ENCODE data around the gene ADGRE3. TPM values are rescaled to one million over a fixed set of nuclear protein-coding genes. Genes with fewer than 3 reads are reported as not detected.
"Not testable (repeated sequence)": the region's sequence is repeated elsewhere in the genome, so short reads cannot be mapped to it uniquely, and the experiment has no call there.

The ADGRE3 gene
- total RNA-seq, 1 experiment from 2014 or later = not detected

DNA sequence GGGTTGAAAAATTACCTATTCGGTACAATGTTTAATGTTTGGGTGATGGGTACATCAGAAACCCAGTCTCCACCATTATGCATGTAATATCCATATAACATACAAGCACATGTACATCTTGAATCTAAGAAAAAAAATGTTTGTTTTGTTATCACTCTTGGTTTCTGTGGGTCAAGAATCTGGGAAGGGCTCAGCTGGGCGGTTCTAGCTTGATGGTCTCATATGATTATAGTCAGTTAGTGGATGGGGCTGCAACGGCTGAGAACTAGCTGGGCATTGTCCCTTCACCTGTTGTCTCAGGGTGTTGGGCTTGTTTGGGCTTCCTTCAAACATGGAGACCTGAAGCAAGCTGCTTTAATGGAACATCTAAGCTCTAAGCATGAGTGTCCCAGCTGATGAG lies 4.7 kb downstream of the ADGRE3 start:
- DNase-seq (ENCODE audit: low spot score) = no peak

DNA sequence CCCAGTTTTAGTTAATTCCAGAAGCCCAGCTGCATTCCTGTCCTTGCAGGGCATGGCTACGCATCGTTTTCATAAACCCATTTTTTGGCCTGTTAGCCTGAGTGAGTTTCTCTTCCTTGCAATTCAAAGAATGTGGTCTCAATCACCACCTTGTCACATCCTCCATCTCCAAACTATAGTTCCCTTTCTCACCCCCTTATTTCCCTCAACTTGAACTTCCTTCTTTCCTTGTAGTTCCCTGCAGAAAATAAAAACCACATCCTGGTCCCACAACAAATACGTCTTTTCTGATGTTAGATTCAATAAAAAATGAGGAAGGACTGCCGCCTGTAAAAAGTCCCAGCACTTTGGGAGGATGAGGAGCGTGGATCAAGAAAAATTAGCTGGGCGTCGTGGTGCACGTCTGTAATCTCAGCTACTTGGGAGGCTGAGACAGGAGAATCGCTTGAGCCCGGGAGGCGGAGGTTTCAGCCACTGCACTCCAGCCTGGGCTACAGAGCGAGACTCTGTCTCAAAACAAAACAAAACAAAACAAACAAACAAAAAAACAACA lies 13.2 kb downstream of the ADGRE3 start:
- DNase-seq (ENCODE audit: low spot score) = no peak

DNA sequence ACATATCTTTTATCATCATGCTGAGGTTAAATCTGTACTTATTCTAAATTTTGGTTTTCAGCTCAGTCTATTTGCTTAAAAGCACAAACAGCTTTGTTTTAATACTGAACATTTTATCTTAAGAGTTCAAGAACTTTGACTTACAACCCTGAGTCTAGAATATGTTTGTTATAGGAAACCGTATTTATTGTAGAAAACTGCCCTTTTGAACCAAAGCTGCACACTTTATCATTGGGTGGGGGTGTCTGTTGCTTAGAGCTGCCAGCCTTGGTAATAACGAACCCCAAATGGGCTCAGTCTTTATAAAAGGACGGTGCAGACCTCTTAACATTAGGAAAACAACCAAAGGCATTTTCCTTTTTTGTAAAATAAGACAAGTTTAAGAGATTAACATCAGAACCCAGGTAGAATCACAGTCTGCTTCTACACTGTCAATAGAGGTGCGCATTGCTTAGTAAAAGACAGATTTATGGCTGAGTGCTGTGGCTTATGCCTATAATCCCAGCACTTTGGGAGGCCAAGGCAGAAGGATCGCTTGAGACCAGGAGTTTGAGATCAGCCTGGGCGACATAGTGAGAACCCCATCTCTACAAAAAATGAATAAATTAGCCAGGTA lies 14.7 kb downstream of the ADGRE3 start:
- DNase-seq (ENCODE audit: low spot score) = no peak

DNA sequence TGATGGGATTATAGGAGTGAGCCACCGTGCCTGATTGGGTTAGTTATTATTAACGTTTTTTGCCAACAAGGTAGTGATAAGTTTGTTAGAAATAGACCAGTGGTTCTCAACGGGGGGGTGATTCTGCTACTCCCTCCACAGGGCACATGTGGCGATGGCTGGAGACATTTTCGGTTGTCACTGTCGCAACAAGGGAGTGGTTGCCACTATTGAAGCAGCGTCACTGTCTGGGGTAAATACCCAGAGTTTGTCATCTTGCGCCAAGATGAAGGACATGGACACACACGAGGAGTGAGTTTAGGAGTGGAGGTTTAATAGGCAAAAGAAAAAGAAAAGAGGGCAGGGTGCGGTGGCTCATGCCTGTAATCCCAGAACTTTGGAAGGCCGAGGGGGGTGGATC lies 18.9 kb downstream of the ADGRE3 start:
- no peak for DNase-seq (ENCODE audit: low spot score)

DNA sequence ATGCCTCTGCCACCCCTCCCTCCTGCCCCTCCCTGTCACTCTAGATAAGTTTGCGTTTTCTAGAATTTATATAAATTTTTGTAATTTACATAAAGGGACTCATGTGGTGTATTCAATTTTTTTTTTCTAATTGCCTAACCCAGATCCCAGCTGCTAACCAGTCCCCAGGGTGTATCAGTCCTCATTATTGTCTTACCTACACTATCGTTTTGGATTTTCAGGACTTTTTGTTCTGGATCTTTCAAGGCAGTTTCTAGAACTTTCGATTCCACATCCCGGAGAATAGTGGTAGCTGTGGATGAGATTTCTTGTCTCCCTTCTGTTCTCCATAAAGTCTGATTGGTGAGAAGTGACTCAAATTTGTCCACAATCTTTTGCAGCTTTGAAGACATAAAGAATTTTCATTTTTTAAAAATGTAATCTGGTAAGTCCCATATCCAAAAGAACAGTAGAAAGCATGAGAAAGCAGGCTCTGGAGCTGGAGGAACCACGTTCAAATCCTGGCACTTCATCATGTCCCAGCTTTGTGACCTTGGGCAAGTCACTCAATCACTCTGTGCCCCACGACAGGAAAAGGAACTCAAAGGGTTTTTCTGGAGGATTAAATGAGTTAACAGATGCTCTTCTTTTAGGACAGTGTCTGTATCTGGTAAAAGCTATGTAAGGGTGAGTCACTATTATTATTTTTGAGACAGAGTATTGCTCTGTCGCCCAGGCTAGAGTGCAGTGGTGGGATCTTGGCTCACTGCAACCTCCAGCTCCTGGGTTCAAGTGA lies 19.7 kb downstream of the ADGRE3 start:
- no peak for DNase-seq (ENCODE audit: low spot score)

DNA sequence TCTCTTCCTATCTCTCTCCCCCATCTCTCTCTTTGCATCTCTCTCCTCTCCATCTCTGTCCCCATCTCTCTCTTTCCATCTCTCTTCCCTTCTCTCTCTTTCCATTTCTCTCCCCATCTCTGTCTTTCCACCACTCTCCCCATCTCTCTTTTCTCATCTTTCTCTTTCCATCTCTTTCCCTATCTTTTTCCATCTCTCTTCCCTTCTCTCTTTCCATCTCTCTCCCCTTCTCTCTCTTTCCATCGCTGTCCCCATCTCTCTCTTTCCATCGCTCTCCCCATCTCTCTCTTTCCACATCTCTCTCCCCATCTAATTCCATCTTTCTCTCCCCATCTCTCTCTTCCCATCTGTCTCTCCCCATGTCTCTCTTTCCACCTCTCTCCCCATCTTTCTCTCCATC lies 24.5 kb downstream of the ADGRE3 start:
- DNase-seq (ENCODE audit: low spot score) = no peak

DNA sequence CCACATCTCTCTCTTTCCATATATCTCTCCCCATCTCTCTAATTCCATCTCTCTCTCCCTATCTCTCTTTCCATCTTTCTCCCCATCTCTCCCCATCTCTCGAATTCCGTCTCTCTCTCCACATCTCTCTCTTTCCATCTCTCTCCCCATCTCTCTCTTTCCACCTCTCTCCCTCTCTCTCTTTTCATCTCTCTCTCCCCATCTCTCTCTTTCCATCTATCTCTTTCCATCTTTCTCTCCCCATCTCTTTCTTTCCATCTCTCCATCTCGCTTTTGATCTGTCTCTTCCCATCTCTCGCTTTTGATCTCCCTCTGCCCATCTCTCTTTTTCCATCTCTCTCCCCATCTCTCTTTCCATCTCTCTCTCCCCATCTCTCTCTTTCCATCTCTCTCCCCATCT lies 25.6 kb downstream of the ADGRE3 start:
- DNase-seq (ENCODE audit: low spot score) = no peak

DNA sequence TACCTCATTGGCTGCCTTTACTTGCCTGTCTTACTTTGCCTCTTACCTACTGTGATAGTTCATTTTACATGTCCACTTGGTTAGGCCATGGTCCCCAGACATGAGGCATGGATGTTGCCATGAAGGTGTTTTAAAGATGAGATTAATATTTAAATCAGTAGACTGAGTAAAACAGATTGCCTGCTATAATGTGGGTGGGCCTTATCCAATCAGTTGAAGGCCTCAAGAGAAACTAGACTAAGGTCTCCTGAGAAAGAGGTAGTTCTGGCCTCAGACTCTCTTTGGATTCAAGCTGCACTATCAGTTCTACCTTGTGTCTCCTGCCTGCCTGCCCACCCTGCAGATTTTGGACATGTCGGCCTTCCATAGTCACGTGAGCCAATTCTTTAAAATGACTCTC lies 26.1 kb downstream of the ADGRE3 start:
- DNase-seq (ENCODE audit: low spot score) = no peak

DNA sequence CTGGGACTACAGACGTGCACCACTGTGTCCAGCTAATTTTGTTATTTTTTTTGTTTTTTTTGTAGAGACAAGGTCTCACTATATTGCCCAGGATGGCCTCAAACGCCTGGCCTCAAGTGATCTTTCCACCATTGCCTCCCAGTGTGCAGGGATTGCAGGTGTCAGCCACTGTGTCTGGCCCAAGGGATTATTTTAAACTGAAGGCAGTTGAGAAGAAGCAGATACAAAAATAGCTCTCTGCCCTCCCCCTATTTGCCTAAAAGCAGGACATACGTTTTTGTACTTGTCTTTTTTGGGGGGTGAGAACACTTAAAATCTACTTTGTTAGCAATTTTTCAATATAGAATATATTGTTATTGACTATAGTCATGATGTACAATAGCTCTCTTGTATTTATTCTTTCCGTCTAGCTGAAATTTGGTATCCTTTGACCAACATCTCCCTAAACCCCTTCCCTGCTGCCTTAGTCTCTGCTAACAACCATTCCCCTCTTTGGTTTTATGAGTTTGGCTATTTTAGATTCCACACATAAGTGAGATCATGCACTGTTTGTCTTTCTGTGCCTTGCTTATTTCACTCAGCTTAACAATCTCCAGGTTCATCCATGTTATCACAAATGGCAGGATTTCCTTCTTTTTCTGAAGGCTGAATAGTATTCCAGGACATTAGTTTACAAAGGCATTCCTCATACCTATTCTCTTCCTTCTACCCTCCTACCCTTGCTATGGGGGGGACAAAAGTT lies 34.9 kb downstream of the ADGRE3 start:
- no peak for DNase-seq (ENCODE audit: low spot score)

DNA sequence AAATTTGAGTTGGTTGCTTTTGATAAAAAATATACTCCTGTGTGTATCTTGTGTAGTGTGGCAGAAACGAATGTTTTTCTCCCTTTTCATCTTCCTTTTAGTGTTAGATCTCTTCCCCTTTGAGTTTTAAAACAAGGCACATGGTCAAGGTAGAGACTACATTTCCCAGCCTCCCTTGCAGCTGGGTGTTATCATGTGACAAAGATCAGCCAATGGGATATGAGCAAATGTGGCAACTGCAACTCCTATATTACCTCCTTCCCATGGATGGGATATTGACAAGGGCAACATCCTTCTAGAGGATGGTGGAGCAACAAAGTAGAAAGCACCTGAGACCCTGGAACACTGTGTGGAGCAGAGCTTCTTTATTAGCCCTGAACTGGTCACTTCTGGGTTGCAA lies 42.4 kb downstream of the ADGRE3 start:
- DNase-seq (ENCODE audit: low spot score) = peak; percentile 49

DNA sequence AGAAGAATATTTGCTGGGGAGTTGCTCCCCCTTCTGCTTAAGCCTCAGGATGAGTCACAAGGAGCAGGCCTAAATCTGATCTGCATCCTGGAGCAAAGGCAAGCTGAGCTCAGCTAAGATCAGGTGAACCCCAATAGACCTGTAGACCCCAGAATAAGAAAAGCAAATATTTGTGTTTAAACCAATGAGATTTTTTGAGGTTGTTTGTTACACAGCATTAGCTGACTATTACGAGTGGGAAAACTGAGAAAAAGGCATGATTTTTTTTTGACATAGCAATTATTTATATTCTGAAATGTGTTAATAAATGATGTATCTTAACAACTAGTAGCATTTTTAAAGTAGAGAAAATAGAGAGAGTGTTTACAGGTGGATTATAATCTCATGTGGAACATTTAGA lies 45.1 kb downstream of the ADGRE3 start:
- no peak for DNase-seq (ENCODE audit: low spot score)

DNA sequence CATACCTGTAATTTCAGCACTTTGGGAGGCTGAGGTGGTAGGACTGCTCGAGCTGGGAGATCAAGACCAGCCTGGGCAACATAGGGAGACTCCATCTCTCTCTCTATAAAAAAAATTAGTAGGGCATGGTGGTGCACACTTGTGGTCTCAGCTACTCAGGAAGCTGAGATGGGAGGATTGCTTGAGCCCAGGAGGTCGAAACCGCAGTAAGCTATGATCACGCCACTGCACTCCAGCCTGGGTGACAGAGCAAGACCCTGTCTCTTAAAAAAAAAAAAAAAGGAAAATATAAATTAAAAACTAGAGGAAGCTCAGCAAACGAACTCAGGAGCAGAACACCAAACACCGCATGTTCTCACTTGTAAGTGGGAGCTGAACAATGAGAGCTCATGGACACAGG lies 50.2 kb downstream of the ADGRE3 start:
- DNase-seq (ENCODE audit: low spot score) = not testable (repeated sequence)

DNA sequence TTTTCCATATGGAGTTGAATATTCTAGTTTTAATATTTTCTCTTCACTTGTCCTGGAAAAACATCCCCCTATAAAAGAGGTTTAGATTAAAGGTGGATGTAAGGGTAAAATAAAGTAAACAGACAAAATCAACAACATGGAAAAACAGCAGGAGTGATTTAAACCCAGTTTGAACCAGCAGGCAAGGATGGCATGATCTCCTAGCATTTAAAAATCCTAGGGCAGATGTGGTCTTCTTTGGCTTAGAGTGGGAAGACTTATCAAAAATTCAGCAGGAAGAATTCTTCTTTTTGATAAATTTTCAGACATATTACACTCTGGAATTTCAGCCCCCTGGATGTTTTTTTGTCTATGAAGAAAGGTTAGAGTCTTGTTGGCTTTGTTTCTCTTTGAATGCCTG lies 55.2 kb downstream of the ADGRE3 start:
- DNase-seq (ENCODE audit: low spot score) = no peak

DNA sequence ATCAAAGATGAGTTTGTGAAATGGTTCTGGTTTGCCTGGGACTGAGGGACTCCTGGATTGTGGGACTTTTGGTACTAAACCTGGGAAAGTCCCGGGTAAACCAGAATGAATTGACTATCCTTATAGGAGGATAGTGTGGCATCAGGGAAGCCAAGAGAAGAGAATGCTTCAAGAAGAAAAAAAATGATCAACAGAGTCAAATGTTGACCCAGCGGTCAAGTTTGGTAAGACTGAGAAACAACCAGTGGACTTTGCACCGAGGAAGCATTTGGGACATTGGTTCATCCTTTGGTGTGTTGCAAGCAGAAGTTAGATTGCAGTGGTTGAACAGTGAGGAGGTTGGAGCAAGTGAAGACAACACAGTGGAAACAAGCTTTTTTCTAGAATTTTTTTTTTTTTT lies 58.2 kb downstream of the ADGRE3 start:
- no peak for DNase-seq (ENCODE audit: low spot score)

DNA sequence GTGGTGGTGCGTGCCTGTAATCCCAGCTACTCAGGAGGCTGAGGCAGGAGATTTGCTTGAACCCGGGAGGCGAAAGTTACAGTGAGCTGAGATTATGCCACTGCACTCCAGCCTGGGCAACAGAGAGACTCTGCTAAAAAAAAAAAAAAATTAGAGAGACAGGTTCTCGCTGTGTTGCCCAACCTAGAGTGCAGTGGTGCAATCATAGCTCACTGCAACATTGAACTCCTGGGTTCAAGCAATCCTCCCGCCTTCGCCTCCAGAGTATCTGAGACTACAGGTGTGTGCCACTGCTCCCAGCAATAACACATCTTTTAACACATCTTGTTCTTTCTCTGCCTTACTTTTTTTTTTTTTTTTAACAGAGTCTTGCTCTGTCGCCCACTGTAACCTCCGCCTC lies 59.0 kb downstream of the ADGRE3 start:
- DNase-seq (ENCODE audit: low spot score) = no peak

DNA sequence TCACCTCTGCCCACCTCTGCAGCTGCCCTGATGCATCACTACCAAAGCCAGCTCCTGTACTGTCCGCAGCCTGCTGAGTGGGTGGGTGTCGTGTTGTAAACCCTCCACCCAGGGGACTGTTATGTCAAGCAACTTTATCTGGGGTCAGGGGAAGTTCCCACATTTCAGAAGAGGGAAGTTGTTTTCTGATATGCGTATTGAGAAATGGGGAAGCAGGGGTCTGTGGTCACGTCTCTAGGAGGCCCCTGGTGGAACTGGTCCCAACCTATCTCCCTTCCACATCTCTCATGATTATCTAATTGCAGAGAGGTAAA lies 60.6 kb downstream of the ADGRE3 start:
- no peak for DNase-seq (ENCODE audit: low spot score)

DNA sequence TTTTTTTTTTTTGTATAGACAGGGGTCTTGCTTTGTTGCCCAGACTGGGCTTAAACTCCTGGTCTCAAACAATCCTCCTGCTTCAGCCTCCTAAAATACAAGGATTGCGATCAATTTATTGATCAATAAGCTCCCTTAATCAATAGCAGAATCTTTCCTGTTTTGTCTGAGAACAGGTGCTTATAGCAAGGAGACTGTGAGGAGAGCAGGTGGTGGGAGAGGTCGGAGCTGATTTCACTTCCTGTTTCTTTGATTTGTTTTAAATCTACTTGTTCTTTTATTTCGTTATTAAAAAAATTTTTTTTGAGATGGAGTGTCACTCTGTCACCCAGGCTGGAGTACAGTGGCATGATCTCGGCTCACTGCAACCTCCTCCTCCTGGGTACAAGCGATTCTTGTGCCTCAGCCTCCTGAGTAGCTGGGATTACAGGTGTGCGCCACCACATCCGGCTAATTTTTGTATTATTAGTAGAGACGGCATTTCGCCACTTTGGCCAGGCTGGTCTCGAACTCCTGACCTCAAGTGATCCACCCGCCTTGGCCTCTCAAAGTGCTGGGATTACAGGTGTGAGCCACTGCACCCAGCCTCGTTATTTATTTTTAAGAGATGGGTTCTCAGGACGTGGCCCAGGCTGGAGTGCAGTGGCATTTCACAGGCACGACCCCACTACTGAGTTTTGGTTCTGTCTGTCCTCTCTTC lies 61.1 kb downstream of the ADGRE3 start:
- not testable (repeated sequence) for DNase-seq (ENCODE audit: low spot score)

DNA sequence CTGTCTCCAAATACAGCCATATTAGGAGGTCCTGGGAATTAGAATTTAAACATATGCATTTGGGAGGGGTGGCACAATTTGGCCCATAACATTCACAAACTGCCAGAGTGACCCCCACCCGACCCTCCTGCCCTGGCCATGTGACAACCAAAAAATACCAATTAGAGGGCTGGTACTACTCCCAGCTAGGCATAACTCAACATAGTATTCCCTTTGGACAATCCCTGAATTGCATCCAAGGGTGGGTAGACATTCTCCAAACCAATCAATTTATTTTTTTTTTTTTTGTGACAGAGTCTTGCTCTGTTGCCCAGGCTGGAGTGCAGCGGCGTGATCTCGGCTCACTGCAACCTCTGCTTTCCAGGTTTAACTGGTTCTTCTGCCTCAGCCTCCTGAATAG lies 62.0 kb downstream of the ADGRE3 start:
- no peak for DNase-seq (ENCODE audit: low spot score)

DNA sequence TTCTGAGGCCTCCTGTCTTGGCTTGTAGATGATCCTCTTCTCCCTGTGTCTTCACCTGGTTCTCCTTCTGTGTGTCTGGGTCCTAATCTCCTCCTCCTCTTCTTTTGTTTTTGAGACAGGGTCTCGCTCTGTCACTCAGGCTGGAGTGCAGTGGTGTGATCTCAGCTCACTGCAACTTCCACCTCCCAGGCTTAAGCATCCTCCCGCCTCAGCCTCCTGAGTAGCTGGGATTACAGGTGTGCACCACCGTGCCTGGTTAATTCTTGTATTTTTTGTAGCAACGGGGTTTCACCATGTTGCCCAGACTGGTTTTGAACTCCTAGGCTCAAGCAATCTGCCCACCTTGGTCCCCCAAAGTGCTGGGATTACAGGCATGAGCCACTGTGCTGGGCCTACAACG lies 62.4 kb downstream of the ADGRE3 start:
- not testable (repeated sequence) for DNase-seq (ENCODE audit: low spot score)

DNA sequence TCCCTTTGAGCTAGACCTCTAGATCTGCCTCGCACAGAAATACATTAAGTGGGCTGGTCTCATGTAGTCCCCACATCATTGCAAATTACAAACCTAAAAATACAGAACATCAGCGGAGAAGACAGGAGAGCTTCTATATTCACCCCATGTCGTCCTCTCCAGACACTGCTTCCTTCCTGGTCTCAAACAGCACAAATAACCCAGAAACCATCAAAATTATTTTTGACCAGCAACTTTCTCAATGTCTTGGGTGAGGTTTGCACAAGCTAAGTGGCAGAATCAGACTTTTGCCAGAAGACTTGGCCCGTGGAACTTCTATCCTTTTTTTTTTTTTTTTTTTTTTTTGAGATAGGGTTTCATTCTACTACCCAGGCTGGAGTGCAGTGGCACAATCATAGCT lies 63.6 kb downstream of the ADGRE3 start:
- no peak for DNase-seq (ENCODE audit: low spot score)

DNA sequence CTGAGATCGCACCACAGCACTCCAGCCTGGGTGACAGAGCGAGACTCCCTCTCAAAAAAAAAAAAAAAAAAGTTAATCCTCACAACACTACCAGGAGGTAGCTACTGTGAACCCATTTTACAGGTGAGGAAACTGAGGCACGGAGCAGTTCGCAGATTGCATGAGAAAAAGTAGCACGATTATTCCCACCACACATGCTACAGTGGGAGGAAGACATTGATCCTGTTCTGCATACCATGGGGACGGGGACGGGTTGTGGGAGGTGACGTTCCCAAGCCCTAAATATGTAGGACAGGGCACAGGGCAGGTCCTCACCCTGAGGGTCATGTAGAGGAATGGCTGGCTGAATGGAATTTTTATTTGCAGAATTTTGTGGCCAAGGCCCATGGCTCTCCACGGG lies 68.0 kb downstream of the ADGRE3 start:
- DNase-seq (ENCODE audit: low spot score) = no peak

DNA sequence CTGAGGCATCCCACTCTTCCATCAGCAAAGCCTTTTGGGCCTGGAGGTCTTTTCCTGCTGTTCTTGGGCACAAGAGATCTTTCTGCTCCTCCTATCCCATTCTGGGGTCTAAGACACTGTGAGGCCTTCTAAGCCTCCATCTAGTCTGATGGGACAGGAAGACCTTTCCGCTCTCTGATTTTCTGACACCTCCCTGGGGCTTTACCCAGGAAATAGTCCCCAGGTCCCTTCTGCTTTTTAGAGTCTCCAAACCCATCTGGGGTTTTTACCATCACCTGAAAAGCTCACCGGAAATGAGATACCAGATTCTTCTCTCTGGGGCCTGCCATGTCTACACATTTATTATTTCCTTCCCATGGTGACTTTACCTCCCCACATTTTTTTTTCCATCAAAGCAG lies 70.7 kb downstream of the ADGRE3 start:
- no peak for DNase-seq (ENCODE audit: low spot score)
